A549 (cell line): Measurements from ENCODE around the gene MARK2.

Source experiments
- CHD2 ChIP-seq: fragments of 150-350 bp; IDR thresholded peaks from 2 replicates; pipeline ENCODE4 v1.6.1; 2014; ENCODE audit warnings: low read length; ENCODE audit not compliant: partially characterized antibody
- FOSL2 ChIP-seq, 2 experiments: fragments of 450-650 bp in 1 of 2; fragments of >200 bp in 1 of 2; sonication (Bioruptor Twin) in 1 of 2; formaldehyde crosslinking; IDR thresholded peaks; 2 replicates each; pipeline versions ENCODE4 v1.5.0 to v1.6.1; 2016 to 2020; ENCODE audit warnings: mild to moderate bottlenecking in 1 of 2, moderate library complexity in 1 of 2
- JUNB ChIP-seq: fragments of >200 bp; sonication (Bioruptor Twin); formaldehyde crosslinking; IDR thresholded peaks from 2 replicates; pipeline ENCODE4 v1.6.1; 2016
- POLR2A ChIP-seq: IDR thresholded peaks from 2 replicates; pipeline ENCODE4 v1.6.1; 2012; ENCODE audit warnings: mild to moderate bottlenecking, low read length
- RFX5 ChIP-seq: fragments of 450-650 bp; IDR thresholded peaks from 2 replicates; pipeline ENCODE4 v1.7.1; 2014; ENCODE audit warnings: antibody characterized with exemption, mild to moderate bottlenecking, moderate library complexity
- SMC3 ChIP-seq: fragments of >200 bp; sonication (Bioruptor Twin); formaldehyde crosslinking; IDR thresholded peaks from 3 replicates; pipeline ENCODE4 v1.6.1; 2018; ENCODE audit warnings: inconsistent platforms
- ZFP36 ChIP-seq: fragments of 450-650 bp; IDR thresholded peaks from 2 replicates; pipeline ENCODE4 v1.6.1; 2014; ENCODE audit warnings: borderline replicate concordance; ENCODE audit not compliant: partially characterized antibody
- TF ChIP-seq, protein P1 (sequence below): fragments of >200 bp; sonication (Bioruptor Twin); formaldehyde crosslinking; IDR thresholded peaks from 3 replicates; pipeline ENCODE4 v1.5.1; 2016
- TF ChIP-seq, protein P2 (sequence below): IDR thresholded peaks from 2 replicates; pipeline ENCODE4 v1.6.1; 2012

- TF ChIP-seq, protein P1, sequence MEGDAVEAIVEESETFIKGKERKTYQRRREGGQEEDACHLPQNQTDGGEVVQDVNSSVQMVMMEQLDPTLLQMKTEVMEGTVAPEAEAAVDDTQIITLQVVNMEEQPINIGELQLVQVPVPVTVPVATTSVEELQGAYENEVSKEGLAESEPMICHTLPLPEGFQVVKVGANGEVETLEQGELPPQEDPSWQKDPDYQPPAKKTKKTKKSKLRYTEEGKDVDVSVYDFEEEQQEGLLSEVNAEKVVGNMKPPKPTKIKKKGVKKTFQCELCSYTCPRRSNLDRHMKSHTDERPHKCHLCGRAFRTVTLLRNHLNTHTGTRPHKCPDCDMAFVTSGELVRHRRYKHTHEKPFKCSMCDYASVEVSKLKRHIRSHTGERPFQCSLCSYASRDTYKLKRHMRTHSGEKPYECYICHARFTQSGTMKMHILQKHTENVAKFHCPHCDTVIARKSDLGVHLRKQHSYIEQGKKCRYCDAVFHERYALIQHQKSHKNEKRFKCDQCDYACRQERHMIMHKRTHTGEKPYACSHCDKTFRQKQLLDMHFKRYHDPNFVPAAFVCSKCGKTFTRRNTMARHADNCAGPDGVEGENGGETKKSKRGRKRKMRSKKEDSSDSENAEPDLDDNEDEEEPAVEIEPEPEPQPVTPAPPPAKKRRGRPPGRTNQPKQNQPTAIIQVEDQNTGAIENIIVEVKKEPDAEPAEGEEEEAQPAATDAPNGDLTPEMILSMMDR = no peak
- TF ChIP-seq SMC3 (no peak), RFX5 (no peak), CHD2 (no peak), JUNB (no peak), POLR2A (no peak), ZFP36 (no peak), FOSL2 (IDR thresholded peaks at IDR 0.05) (no peak), FOSL2 (CRISPR knock-in tag; IDR thresholded peaks at IDR 0.05) (no peak)
- TF ChIP-seq, protein P2, sequence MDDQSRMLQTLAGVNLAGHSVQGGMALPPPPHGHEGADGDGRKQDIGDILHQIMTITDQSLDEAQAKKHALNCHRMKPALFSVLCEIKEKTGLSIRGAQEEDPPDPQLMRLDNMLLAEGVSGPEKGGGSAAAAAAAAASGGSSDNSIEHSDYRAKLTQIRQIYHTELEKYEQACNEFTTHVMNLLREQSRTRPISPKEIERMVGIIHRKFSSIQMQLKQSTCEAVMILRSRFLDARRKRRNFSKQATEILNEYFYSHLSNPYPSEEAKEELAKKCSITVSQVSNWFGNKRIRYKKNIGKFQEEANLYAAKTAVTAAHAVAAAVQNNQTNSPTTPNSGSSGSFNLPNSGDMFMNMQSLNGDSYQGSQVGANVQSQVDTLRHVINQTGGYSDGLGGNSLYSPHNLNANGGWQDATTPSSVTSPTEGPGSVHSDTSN = no peak
Measured at GRCh38 chr11:63837739-63838138, 1.2 kb upstream of the MARK2 start.
